Lower leg skin (tissue), 4 donors: Measurements from ENCODE around the gene ADSS1. TPM values are rescaled to one million over a fixed set of nuclear protein-coding genes. Genes with fewer than 3 reads are reported as not detected.

Experiments used
- DNase-seq, 2 donors: peaks; one replicate each; pipeline ENCODE4 v3.0.0-alpha.2; 2019; ENCODE audit warnings: low spot score in 2 of 2
- H3K4me3 ChIP-seq: fragments of 200-600 bp; sonication (generic); 2 replicates; pipeline ENCODE4 v1.5.1; 2017; ENCODE audit warnings: mild to moderate bottlenecking, low read depth; ENCODE audit not compliant: poor library complexity, severe bottlenecking
- CTCF ChIP-seq, 3 donors: fragments of 450-650 bp; IDR thresholded peaks; one replicate each; pipeline ENCODE4 v1.5.1; 2016; ENCODE audit warnings: antibody characterized with exemption in 3 of 3, mild to moderate bottlenecking in 3 of 3, moderate library complexity in 2 of 3
- POLR2A ChIP-seq, 2 donors: fragments of 450-650 bp; IDR thresholded peaks; one replicate each; pipeline ENCODE4 v1.6.1; 2016 to 2017; ENCODE audit warnings: antibody characterized with exemption in 2 of 2, mild to moderate bottlenecking in 1 of 2, moderate library complexity in 1 of 2
- WGBS, 2 donors: methylation state at CpG; one replicate each; pipeline ENCODE4 v1.1.5; 2018; 5-methylcytosine and 5-hydroxymethylcytosine counted together
- intact Hi-C: fragments of 100-400 bp; cut with DNase I; formaldehyde crosslinking; loops from one replicate; pipeline ENCODE4 v1.15.0; 2023; ENCODE audit warnings: low total_unique reads
- total RNA-seq, 4 donors: library from RNA; depleted of rRNA; stranded (reverse); fragments of >200 nt; gene quantifications; one replicate each; pipeline ENCODE4 v1.1.0, GENCODE V29; 2016

The ADSS1 gene
- total RNA-seq, 4 donors from 2014 or later = 5.5 to 8.7 (median 7.2) TPM

GRCh38 chr14:104697317-104697703 is 26.7 kb upstream of the ADSS1 start:
- no peak overlapping the region for H3K4me3 ChIP-seq
- no peak for DNase-seq
- TF ChIP-seq CTCF (IDR thresholded peaks at IDR 0.05) = no peak
- TF ChIP-seq POLR2A (IDR thresholded peaks at IDR 0.05) = no peak
- intact Hi-C loops = no loop called here
- 52 to 54% methylated on average over 6 to 10 of the region's 10 CpGs for WGBS, 2 donors

- TF ChIP-seq CTCF (IDR thresholded peaks at IDR 0.05) = no peak
- TF ChIP-seq POLR2A (IDR thresholded peaks at IDR 0.05) = no peak
- no peak for DNase-seq
- 38% methylated on average over 18 to 19 of the region's 19 CpGs for WGBS, 2 donors
- no peak overlapping the region for H3K4me3 ChIP-seq
- intact Hi-C loops = no loop called here
These were observed 26.0 kb upstream of the ADSS1 start for GRCh38 chr14:104697892-104698583.

GRCh38 chr14:104698688-104699425 is 25.2 kb upstream of the ADSS1 start:
- intact Hi-C loops = no loop called here
- H3K4me3 ChIP-seq = no peak overlapping the region
- DNase-seq = no peak
- 72 to 84% methylated on average over 20 to 23 of the region's 24 CpGs for WGBS, 2 donors
- TF ChIP-seq POLR2A (IDR thresholded peaks at IDR 0.05) = no peak
- TF ChIP-seq CTCF (IDR thresholded peaks at IDR 0.05) = no peak

- WGBS, 2 donors = 85 to 86% methylated on average over 12 of the region's 12 CpGs
- no peak for TF ChIP-seq CTCF (IDR thresholded peaks at IDR 0.05)
- no peak for TF ChIP-seq POLR2A (IDR thresholded peaks at IDR 0.05)
- no peak overlapping the region for H3K4me3 ChIP-seq
These were observed 24.6 kb upstream of the ADSS1 start for GRCh38 chr14:104699426-104699748.

DNA sequence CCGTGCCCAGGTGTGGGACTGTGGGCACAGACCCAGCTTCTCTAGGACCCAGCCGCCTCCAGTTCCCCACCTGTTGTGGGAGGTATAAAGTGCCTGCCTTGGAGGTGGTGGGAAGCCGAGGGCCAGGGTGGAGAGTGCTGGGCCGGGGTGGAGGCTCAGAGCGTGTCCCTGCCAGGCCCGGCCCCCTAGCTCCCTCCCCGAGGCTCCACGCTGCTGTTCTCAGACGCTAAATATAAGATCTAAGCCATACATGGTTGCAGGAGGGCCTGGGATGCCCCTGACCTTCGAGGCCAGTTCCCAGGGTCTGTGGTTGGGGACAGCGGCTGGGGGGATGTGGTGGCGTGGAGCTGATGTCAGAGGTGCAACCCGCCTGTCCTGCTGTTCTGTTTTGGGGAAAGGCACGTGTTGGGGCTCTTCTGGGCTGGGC is 23.8 kb upstream of the ADSS1 start:
- WGBS, 2 donors = 59 to 66% methylated on average over 14 of the region's 14 CpGs
- no peak for TF ChIP-seq CTCF (IDR thresholded peaks at IDR 0.05)
- TF ChIP-seq POLR2A (IDR thresholded peaks at IDR 0.05) = no peak
- no peak for DNase-seq
- intact Hi-C loops = no loop called here
- no peak overlapping the region for H3K4me3 ChIP-seq

More at GRCh38 chr14:104699426-104699748, 24.6 kb upstream of the ADSS1 start:
- DNase-seq = no peak
- intact Hi-C loops = no loop called here
